ENCODE measurements around the gene DMGDH. TPM values are rescaled to one million over a fixed set of nuclear protein-coding genes. Genes with fewer than 3 reads are reported as not detected.
A peak's percentile ranks its signal among the peaks of the same experiment; 100 is the strongest.

Gene DMGDH
- total RNA-seq, 2 donors from 2014 or later, result 1.7 to 3.6 TPM

DNA sequence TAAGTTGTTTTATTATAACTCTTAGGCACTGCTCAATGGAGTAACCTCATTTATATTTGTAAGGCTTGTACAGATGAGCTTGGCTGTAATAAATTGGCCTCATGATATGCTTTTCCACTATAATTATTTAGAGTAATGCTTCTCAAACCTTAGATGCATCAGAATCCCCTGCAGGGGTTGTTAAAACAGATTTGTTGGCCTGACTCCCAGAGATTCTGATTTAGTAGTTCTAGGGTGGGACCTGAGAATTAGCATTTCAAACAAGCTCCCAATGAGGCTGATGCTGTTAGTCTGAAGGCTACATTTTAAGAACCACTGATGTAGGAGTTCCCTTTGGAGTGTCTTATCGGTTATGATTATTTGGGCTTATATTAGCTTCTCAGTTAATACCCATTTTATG is 46.1 kb downstream of the DMGDH start:
- intact Hi-C loops (cut with DNase I), result loop anchor here in 1 of 2 donors (10.0 kb wide), 1 partner anchor 441 kb away; no protein-coding TSS in a partner anchor

DNA sequence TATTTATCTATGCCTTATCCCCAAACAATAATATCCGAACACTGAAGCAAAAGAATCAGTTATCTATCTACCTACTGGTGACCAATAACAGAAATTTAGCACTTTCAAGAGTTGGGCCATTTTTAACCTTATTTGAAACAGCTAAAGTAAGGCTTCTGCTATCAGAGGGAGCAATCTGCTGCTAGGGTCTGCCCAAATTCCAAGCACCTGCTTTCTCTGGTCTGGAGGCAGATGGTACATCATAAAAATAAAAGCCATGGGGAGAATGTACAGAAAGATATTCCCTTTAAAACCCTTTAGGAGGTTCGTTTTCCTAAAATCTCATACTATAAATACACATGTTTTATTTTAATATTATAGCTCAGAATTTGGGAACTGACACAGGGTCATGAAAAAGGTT is 46.7 kb downstream of the DMGDH start:
- intact Hi-C loops (cut with DNase I), result loop anchor here in 1 of 2 donors (10.0 kb wide), 1 partner anchor 442 kb away; no protein-coding TSS in a partner anchor
- no peak for DNase-seq (ENCODE audit: low spot score)

More for the DNA sequence above, 46.1 kb downstream of the DMGDH start:
- DNase-seq (ENCODE audit: low spot score), result no peak

DNA sequence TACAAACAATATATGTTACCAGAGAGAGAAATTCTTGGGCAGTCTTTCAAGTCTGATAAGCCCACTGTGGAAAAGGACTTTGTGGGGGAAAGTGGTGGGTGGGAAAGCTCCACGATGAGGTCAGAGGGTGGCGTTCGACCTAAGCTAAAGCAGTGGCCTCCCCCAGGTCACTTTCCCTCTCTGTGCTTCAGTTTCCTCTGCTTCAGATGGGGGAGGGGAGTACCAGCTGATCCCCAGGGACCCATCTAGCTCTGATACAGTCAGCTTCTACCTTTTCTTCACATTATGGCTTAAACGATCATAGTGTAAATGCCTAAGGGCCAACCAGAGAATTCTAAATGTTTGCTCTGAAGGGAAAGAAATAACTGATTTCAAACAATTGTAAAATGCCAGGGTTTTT is 47.7 kb downstream of the DMGDH start:
- intact Hi-C loops (cut with DNase I), result loop anchor here in 1 of 2 donors (10.0 kb wide), 1 partner anchor 443 kb away; no protein-coding TSS in a partner anchor
- DNase-seq (ENCODE audit: low spot score), result no peak

DNA sequence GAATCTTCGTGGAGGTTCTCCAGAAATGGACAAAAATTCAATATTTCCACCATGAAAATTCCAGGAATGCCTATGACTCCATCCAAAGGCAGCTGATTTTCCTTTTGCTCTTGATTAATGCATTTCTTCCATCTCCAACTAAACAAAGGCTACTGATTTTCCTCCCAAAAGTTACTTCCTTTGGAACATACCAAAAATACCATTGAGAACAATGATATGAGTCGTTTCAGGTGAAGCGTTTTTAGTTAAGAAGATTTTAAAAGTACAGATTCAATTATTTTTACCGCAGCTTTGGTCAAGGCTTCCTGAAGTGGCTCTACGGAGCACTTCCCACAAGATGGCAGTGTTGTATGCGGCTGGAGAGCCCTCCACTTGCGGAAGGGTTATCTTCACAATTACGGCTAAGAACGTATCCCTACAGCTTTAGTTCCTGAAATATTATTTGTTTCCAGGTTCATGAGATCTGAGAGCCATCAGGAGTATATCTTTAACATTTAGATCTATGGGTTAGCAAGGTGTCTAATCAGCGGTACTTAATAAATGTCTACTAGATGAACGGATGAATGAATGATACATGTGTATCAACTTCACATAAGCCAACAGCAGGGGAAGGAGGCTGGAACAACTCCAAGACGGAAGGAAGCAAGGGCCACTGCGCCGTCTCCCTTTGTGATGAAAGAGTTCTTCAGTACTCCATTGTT is 48.5 kb downstream of the DMGDH start:
- DNase-seq (ENCODE audit: low spot score), result peak; percentile 83

DNA sequence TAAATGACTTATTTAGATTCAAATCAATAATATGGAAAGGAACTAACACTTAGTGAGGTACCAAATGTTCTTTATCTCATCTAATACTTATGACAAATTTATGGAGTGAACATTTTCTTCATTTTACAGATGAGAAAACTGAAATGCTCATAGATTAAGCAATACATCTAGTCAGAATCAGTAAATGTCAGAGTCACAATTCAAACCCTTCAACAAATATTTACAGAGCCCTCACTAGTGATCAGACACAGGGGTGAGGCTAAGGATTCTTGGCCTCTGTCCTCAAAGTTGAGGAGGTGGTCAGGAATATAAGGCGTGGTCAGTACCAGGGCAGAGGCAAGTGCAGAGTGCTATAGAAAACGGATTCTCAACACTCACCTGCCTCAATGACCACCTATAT is 54.8 kb downstream of the DMGDH start:
- intact Hi-C loops (cut with DNase I), result no loop called here
- DNase-seq (ENCODE audit: low spot score), result no peak

More for the DNA sequence above, 48.5 kb downstream of the DMGDH start:
- intact Hi-C loops (cut with DNase I), result loop anchor here in 1 of 2 donors (10.0 kb wide), 1 partner anchor 444 kb away; no protein-coding TSS in a partner anchor

DNA sequence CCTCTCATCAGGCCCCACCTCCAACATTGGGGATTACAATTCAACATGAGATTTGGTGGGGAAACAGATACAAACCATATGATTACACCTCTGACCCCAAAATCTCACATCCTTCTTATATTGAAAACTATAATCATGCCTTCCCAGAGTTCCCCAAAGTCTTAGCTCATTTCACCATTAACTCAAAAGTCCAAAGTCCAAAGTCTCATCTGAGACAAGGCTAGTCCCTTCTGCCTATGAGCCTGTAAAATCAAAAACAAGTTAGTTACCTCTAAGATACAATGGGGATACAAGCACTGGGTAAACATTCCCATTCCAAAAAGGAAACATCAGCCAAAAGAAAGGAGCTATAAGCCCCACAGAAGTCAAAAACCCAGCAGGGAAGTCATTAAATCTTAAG is 57.6 kb downstream of the DMGDH start:
- intact Hi-C loops (cut with DNase I), result no loop called here
- DNase-seq (ENCODE audit: low spot score), result no peak

DNA sequence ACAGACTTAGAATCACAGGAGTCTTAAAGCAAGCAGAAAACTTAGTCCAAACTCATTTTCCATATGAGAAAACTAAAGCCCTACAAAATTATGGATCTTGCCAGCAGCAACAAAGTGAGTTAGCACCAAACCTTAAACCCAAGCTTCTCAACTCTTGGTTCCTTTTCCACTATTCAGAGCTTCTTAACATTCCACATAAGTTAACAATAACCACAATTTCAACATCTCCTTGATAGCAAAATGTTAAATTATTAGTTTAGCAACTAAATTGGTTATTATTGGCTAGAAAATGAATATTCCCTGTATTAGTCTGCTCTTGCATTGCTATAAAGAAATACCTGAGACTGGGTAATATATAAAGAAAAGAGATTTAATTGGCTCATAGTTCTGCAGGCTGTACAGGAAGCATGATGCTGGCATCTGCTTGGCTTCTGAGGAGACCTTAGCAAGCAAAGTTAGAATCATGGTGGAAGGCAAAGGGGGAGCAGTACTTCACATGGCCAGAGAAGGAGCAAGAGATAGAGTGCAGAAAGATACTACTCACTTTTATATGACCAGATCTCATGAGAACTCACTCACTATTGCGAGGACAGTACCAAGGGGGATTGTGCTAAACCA is 58.1 kb downstream of the DMGDH start:
- no peak for DNase-seq (ENCODE audit: low spot score)

DNA sequence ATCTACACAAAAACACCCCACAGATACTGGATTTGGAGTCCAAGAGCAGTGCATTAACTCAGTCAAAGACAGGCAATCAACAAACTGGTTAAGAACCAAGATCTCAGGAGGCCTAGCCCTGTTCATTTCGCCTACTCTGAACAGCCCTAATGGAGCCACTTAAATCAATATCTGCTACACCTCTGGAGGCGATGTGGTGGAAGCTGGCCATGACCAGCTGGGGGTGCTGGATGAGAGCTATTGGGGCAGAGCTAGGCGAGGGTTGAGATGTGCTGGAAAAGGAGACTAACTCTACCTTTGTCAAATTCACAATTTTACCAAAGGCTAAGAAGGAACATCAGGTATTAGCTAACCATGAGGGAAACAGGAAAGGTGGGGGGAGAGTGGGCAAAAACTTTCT is 61.1 kb downstream of the DMGDH start:
- DNase-seq (ENCODE audit: low spot score), result no peak
- intact Hi-C loops (cut with DNase I), result no loop called here

More for the DNA sequence above, 58.1 kb downstream of the DMGDH start:
- intact Hi-C loops (cut with DNase I), result no loop called here

DNA sequence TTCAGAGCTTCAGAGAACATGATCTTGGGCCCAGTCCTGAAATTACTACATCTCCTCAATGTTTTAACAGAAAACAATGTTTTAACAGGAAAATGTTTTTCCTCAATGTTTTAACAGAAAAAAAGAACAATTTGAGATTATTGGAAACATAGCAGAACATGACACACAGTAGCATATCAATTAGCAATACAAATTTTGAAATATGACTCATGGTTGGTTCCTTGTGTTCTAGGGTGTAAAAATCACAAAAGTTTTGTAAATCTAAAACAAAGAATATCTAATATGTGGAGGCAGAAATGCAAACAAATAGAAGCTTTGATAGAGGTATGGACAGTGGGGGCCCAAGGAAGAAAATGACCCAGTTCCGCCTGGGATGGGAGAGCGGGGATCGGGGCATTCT is 61.6 kb downstream of the DMGDH start:
- intact Hi-C loops (cut with DNase I), result no loop called here
- no peak for DNase-seq (ENCODE audit: low spot score)

DNA sequence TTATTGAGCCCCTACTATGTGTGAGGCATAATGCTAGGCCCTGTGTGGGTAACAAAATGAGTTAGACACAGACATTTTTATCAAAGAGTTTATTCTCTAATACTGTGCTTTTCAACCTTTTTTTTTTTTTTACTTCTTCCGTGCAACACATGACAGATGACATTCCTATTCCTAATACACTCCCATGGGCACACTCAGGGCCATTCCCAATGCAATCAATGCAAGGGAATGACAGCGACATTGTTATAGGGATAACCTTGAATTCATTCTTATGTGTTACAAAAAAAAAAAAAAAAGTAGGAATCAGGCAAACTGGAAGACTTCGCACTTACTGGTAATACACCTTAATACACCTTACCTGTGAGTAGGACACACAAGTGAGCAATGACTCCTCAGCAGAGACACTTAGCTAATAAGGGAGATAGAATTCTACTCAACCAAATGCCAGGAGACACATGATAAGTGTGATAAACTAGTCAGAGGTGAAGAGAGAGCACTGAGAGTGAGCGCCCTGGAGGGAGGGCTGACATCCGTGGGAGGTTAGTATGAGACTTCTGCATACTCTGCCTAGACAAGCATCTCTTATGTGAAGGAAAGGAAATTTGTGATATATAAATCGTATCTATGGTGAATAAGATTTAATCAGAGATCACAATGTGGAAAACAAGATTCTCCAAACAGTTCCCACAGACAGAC is 63.4 kb downstream of the DMGDH start:
- DNase-seq (ENCODE audit: low spot score), result no peak
- intact Hi-C loops (cut with DNase I), result no loop called here

DNA sequence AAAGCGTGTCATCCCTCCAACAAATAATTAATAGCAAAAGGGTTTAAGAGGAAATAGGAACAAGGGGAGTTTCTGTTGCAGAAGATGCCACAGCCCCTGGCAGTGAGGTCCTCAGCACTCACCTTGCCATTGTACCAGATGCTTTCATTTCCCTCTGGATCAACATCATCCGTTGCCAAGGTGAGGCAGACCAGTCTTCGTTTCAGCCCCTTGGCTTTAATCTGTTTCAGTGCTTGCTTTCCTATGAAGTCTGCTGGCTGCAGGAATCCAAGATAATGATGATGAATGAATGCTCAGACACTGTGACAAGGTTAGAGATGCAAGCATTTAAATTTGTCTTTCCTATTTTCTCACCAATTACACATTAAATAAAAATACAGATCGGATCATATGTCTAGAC is 64.3 kb downstream of the DMGDH start:
- DNase-seq (ENCODE audit: low spot score), result no peak
- intact Hi-C loops (cut with DNase I), result no loop called here

DNA sequence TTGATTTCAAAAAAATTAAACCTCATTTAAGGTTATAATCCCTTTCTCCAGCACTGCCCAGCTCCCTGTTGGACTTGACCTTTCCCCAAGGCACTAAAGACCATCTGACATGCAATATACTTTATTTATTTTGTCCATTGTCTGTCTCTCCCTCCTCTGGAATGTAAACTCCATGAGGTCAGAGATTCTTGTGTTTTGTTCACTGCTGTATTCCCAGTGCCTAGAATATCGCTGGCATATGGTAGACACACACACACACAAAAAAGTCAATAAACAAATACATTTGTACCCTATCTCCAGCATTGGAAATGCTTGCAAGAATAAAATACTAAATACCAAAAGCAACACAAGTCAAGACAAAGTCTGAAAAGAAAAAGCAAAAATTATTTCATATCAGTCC is 67.1 kb downstream of the DMGDH start:
- intact Hi-C loops (cut with DNase I), result no loop called here
- DNase-seq (ENCODE audit: low spot score), result no peak

DNA sequence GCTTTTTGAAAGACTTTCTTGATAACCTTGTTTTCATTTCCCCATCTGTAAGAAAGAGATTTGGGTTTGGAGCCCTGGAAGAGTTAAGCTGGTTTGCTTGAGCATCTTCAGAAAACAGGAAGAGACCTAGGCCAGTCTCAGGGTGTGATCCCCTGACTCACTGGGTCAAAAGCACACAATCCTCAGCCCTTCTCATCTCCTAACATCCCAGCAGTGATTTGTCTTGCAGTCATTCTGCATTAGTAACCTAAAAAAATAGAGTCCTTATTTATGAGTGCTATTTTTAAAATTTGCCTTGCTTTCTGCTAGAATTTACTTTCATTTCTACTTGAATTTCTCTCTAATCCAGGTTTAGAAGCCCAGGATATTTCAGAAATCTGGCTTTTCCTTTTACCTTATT is 68.0 kb downstream of the DMGDH start:
- intact Hi-C loops (cut with DNase I), result no loop called here
- DNase-seq (ENCODE audit: low spot score), result no peak

DNA sequence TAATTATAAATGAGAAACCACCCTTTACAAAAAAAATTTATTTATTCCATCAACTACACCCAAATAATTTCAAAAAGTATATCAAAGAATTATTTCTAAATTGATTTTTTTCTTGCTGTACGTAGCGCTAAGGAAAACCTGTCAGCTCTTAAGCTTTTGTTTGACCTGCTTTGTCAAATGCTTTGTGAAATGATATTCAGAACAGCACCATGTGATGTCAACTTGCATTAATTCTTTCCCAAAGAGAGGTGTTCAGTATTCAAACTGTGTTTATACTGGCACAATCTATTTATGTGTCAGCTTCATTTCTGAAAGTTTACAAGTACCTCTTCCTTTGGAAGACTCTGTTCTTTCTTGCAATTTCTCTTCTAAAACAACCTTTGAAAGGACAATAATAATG is 72.4 kb downstream of the DMGDH start:
- DNase-seq (ENCODE audit: low spot score), result no peak

DNA sequence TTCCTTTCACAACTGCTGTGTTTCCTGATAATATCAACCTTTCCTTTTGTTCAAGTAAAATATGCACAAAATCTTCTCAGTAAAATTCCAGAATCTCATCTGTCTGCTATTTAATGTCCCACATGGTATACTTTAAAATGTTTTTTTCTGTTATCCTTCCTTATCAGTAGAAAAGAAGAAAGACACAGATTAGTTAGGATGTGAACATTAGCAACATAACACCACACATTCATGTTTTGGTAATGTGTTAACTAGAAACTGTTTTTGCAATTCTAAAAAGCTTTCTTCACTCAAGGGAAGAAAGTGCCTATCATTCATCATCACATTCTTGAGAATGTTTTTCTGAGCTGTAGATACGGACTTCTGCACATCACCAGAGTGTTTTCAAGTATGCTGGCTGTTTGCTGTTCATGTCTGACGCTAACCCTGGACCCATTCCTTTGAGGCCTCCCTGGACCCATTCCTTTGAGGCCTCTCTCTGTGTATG is 73.9 kb downstream of the DMGDH start:
- DNase-seq (ENCODE audit: low spot score), result no peak
- intact Hi-C loops (cut with DNase I), result no loop called here

More for the DNA sequence above, 72.4 kb downstream of the DMGDH start:
- intact Hi-C loops (cut with DNase I), result no loop called here

DNA sequence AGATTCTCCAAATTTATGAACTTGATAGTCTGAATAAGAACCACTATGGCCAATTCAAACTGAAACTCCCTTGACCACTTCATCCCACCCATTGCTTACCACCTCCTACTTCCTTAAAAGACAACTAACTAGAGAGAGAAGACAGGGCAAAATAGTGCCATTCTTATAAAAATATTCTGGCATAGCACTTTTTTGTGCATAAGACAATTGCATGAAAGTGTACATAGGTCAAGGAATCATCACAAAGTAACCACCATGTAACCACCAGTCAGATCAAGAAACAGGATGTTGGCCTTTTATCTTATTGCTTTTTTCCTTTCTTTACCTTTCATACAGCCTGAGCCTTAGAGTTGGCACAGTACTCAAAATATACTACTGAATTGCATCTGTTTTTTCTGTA is 76.3 kb downstream of the DMGDH start:
- no peak for DNase-seq (ENCODE audit: low spot score)
- intact Hi-C loops (cut with DNase I), result no loop called here

DNA sequence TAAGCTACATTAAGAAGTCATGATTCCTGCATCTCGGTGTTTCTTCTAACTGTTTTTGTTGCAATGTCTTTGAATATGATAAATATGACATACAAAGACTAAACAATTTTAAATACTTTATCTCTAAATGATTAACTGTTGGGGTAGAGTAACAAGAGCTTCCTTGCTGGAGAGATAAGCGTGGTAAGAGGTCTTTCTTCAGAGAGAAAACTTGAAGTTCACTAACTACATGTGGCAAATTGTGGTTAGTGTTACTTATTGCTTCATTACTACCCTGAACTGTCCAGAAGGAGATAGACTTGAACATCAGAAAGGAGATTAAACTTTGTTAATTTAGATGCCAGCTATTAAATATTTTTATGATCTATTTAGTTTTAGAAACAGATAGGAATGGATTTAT is 77.3 kb downstream of the DMGDH start:
- intact Hi-C loops (cut with DNase I), result no loop called here
- no peak for DNase-seq (ENCODE audit: low spot score)

DNA sequence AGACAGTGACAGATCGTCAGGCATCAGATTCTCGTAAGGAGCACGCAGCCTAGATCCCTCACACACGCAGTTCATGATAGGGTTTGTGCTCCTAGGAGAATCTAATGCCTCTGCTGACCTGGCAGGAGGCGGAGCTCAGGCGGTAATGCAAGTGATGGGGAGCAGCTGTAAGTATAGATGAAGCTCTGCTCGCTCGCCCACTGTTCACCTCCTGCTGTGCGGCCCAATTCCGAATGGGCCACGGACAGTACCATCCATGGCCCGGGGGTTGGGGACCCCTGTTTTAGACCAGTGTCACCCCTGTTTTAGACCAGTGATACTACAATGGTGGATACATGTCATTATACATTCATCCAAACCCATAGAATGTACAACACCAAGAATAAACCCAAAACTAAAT is 80.4 kb downstream of the DMGDH start:
- intact Hi-C loops (cut with DNase I), result no loop called here
- DNase-seq (ENCODE audit: low spot score), result peak; percentile 77

DNA sequence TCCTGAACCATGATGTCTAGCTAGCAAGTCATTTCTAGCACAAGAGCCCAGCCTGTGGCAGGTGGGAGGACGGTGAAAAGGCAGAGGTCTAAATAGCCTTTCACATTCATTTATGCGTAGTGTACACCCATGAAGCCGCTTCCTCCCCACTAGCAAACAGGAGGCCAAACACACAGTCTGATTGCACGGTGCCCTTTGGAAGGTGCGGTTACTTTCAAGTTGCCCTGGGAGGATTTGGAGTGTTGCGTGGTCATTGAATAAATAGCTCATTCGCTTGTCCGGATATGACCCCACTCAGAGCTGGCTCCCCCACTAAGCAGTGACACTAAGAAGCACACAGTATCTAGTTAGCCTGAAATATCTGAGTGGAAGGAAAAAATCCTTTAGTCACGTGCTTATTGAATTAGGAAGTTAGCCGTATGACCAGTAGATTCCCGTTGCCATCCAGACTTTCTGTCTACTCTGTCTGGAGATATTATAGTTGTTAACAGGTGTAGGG is 83.7 kb downstream of the DMGDH start:
- DNase-seq (ENCODE audit: low spot score), result no peak
- intact Hi-C loops (cut with DNase I), result no loop called here

DNA sequence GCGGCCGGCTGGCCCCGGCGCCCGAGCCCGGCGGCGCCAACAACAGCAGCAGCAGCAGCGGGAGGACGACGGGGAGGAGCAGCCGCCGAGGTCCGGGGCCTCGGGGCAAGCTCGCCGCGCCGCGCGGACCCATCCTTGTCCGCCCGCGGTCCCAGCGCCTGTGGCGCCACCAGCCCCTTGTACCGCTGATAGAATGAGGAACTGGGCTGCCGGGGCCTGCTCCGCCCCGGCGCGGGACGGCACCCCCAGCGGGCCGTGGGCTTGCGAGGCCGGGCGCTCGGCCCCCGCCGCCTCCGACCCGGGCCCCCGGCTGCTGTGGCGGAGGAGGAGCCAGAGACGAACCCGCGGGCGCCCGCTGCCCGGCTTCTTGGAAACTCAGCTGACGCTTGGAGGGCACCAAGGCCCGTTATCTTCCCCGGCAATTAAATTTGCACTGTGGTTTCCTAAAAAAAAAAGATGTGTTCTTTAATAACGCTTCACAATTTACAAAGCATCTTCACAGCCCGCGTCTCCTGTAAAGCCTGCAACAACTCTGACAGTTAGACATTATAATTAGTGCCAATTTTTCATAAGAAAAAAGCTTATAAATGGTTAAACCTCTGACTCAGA is 84.3 kb downstream of the DMGDH start, which contains the start of gene ARSB:
Gene ARSB (minus strand): TSS at position 195 of the 609 bp plus-strand sequence. CDS start 62 bp downstream, at position 133.
- intact Hi-C loops (cut with DNase I), result no loop called here
- peak; percentile 88 for DNase-seq (ENCODE audit: low spot score)

Data from posterior vena cava (tissue), 2 donors.